SK-MEL-5 (cell line): ENCODE data around the gene SPSB3. TPM values are rescaled to one million over a fixed set of nuclear protein-coding genes. Genes with fewer than 3 reads are reported as not detected.
A peak's percentile ranks its signal among the peaks of the same experiment; 100 is the strongest.
"Not testable (repeated sequence)": the region's sequence is repeated elsewhere in the genome, so short reads cannot be mapped to it uniquely, and the experiment has no call there.

ENCODE experiments used
- DNase-seq: peaks from one replicate; pipeline ENCODE4 v3.0.0-alpha.2; 2016; ENCODE audit warnings: low read depth, low spot score
- in situ Hi-C: cut with HindIII; loops from 2 replicates; pipeline ENCODE4 v1.10.0; 2016; ENCODE audit warnings: low sequenced_read_pairs, high pct_unique_total_duplicates, low pct_unique_long_range_greater_than_20kb
- total RNA-seq: library from RNA; depleted of rRNA; stranded (reverse); fragments of >200 nt; shearing (Covaris generic); gene quantifications from 2 replicates; pipeline ENCODE4 v1.2.3, GENCODE V29; 2014

SPSB3 gene
- total RNA-seq, 1 experiment from 2014 or later: 13.1 TPM

GRCh38 chr16:1818204-1818872, 36.0 kb upstream of the SPSB3 start:
- DNase-seq: no peak
- in situ Hi-C loops: no loop called here

- no peak for DNase-seq
- in situ Hi-C loops: no loop called here
These were observed 35.3 kb upstream of the SPSB3 start for GRCh38 chr16:1817716-1818115.

DNA sequence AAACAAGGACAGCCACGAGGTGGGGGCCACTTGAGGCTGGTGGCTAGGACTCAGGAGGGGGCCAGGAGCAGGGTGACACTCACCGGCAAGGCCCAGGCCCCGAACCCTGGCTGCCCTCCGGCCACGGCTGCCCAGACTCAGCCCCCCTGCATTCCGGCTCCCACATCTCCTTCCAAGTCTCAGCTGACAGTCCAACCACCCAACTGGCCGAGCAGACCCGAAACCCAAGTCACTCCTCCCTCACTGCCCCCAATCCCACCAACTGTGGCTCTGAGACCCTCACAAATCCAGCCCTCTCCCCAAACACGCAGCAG, 34.9 kb upstream of the SPSB3 start:
- in situ Hi-C loops: no loop called here
- DNase-seq: no peak

- in situ Hi-C loops: no loop called here
- DNase-seq: no peak
These were observed 34.3 kb upstream of the SPSB3 start for GRCh38 chr16:1816396-1817275.

DNA sequence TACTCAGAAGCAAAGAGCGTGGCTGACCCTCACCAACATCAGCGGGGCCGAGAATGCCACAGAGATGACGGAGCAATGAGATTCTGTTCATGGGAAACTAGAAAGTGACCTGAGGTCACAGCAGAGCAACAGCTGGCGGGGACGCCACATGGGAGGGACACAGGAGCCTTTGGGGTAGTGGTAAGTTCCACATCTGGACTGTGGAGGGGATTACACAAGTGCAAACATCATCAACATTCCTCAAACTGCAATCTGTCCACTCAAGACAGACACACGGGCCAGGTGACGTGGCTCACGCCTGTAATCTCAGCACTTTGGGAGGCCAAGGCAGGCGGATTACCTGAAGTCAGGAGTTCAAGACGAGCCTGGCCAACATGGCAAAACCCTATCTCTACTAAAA, 33.1 kb upstream of the SPSB3 start:
- in situ Hi-C loops: no loop called here

DNA sequence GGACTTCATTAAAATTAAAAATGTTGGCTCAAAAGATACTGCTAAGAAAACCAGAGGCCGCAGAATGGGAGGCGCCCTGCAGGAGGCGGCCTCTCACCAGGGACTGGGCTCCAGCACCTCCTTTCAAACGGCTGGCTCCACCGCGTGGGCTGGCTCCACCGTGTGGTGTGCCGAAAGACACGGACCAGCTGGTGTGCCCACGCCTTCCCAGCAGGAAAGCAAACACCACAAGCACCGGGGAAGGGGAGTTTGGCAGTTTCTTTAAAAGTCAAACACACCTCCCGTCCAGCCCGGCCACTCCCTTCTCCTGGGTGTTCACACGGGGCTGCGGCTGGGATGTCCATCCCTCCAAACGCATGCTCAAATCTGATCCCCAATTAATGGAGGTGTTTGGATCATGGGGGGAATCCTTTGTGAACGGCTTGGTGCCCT, 30.4 kb upstream of the SPSB3 start:
- in situ Hi-C loops: no loop called here
- DNase-seq: peak; percentile 74

More for the DNA sequence above, 33.1 kb upstream of the SPSB3 start:
- DNase-seq: no peak

DNA sequence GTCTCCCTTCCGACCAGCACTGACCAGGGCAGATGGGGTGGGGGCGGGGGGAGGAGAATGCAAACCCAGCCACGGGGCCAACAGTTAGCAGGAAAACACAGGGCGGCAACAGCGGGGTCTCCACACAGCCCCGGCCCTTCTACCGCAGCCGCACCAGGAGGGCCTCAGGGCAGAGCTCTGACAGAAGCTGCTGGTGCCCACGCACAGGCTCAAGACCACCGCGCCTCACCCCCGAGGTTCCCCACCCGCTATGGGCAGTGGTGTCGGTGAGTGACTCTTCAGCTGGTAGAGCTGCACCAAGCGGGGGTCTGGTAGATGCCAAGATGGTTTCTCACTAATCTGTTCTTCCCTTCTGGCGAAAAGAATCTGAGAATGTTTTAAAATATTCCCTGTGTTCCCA, 28.2 kb upstream of the SPSB3 start:
- in situ Hi-C loops: no loop called here
- no peak for DNase-seq

- in situ Hi-C loops: no loop called here
- DNase-seq: no peak
These were observed 27.7 kb upstream of the SPSB3 start for GRCh38 chr16:1810106-1810505.

GRCh38 chr16:1809281-1809801, 27.0 kb upstream of the SPSB3 start:
- in situ Hi-C loops: no loop called here
- DNase-seq: no peak

DNA sequence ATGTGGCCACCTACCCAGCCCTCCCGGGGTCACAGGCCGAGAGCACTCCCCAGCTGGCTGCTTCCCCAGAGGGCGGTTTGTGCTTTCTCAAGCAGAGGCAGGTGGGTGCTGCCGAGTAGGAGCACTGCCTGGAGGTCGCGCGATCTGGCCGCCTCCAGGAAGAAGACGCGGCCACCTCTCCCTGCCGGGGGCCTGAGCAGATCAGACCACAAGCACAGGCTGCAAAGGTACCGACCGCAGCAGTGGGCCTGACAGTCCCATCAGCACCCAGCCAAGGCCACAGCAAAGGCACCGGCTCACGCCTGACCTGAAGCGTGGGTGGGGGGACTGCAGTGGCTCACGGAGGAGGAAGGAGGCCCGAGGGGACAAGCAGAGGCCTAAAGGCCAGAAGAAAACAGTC, 26.3 kb upstream of the SPSB3 start:
- no peak for DNase-seq
- in situ Hi-C loops: no loop called here

DNA sequence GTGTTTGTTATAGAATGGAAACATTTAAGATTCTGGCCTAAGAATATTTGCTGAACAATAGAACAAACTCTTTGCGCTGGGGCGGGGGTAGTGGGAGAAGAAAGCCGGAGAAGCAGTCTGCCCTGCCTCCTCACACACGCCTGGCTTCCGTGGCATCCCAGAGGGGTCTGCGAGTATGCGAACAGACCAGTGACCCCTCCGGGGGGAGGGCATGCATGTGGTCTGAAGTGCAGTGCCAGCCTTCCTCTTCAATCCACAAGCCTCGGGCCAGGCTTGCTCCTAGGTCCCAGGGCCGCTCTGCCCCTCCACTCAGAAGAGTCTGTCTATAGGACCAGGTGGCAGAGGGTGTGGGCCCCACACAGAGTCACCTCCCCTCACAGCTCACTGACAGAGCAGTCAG, 25.3 kb upstream of the SPSB3 start:
- DNase-seq: no peak
- in situ Hi-C loops: no loop called here

GRCh38 chr16:1800701-1801100, 18.3 kb upstream of the SPSB3 start:
- no peak for DNase-seq
- in situ Hi-C loops: no loop called here

DNA sequence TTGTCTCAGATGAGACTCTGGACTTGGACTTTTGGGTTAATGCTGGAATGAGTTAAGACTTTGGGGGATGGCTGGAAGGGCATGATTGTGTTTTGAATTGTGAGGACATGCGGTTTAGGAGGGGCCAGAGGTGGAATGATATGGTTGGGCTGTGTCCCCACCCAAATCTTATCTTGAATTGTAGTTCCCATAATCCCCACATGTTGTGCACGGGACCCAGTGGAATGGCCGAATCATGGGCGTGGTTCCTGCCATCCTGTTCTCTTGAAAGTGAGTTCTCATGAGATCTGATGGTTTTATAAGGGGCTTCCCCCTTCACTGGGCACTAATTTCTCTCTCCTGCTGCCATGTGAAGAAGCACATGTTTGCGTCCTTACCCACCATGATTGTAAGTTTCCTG, 16.9 kb upstream of the SPSB3 start:
- in situ Hi-C loops, DNase-seq: not testable (repeated sequence)

GRCh38 chr16:1794908-1795666, 12.7 kb upstream of the SPSB3 start:
- in situ Hi-C loops: no loop called here
- DNase-seq: no peak

- no peak for DNase-seq
- in situ Hi-C loops: no loop called here
These were observed 12.0 kb upstream of the SPSB3 start for GRCh38 chr16:1794221-1794871.

- in situ Hi-C loops: no loop called here
- DNase-seq: no peak
These were observed 11.3 kb upstream of the SPSB3 start, which contains the start of gene IGFALS for GRCh38 chr16:1793578-1794220. IGFALS (minus strand) TSS chr16:1793705; CDS start chr16:1793652, 53 bp downstream.

DNA sequence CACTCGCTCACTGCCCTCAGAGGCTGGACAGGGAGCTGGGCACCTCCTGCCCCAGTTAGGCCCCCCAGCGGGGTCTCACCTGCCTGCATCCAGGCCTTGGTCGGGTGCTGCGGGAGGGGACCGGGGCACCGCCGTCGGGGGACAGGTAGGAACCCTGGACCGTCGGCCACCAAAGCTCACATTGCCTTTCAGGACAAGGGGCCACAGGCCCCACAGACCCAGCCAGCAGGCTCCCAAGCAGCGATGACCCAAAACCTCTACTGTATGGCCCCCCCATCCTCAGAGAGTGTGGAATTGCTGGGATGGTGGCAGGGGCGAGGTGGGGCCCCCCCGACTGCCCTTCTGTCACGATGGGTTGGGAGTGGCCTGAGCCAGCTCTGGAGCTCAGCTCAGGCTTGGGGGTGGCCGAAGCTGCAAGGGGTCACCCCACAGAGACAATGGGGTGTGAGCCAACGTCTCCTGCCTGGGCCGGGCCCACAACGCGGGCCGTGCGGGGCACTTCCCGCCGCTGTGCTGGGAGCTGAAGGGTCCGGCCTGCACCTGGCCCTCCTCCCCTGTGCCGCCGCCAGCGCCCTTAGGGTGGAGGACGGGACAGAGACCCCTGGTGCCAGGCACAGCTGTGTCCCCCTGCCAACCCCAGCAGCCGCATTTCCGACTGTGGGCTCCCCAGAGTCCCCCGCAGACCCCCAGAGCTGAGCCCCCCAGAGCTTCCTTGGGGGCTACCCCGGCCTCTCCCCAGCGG, 10.6 kb upstream of the SPSB3 start:
- in situ Hi-C loops: no loop called here
- no peak for DNase-seq
